Subcutaneous adipose tissue (tissue), 4 donors: ENCODE data around the gene WIPF1. TPM values are rescaled to one million over a fixed set of nuclear protein-coding genes. Genes with fewer than 3 reads are reported as not detected.

ENCODE experiments used
- total RNA-seq, 4 donors: library from RNA; depleted of rRNA; stranded (reverse); fragments of >200 nt; gene quantifications; one replicate each; pipeline ENCODE4 v1.1.0, GENCODE V29; 2016
- TF ChIP-seq, protein P1 (sequence below): fragments of 450-650 bp; IDR thresholded peaks from one replicate; pipeline ENCODE4 v1.5.1; 2016; ENCODE audit warnings: low read depth, mild to moderate bottlenecking, control low read depth, antibody characterized with exemption, moderate library complexity

WIPF1 gene, protein sequence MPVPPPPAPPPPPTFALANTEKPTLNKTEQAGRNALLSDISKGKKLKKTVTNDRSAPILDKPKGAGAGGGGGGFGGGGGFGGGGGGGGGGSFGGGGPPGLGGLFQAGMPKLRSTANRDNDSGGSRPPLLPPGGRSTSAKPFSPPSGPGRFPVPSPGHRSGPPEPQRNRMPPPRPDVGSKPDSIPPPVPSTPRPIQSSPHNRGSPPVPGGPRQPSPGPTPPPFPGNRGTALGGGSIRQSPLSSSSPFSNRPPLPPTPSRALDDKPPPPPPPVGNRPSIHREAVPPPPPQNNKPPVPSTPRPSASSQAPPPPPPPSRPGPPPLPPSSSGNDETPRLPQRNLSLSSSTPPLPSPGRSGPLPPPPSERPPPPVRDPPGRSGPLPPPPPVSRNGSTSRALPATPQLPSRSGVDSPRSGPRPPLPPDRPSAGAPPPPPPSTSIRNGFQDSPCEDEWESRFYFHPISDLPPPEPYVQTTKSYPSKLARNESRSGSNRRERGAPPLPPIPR
- total RNA-seq = 10 to 100 TPM; 44.7 to 81.3 (median 57.2) TPM

DNA sequence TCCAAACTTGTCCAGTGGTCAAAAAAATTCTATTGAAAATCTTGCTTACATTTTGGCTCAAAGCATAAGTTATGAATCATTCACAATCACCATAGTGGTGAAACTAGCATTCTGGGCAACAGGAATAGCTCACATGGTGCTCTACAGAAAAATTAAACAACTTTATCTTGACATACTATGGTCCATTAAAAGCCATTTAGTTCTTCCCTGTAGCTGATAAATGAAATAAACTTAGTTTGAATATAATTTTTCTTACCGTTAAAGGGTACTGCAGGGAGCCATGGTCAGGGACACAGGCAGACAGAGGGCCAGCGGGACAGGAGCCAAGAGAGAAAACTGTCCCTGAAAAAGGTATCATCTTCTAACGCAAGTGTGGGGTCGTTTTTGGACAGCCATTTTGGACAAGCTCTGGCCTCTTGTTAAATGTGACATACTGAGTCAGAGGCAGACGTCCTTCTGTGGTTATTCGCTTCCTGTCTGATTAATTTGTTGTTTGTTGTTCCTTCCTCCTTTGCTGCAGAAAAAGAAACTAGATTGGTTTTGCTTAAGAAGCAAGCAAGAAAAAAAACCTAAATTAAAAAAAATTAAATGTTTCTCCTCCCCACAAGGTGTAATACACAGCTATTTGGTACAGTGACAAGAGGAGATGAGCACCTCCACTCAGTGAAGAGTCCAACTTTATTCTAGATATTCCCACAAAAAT lies at the start of gene WIPF1:
WIPF1 (minus strand) TSS at position 460 of the 703 bp plus-strand sequence. CDS start 12,231 bp downstream, outside the sequence.
- TF ChIP-seq, protein P1, sequence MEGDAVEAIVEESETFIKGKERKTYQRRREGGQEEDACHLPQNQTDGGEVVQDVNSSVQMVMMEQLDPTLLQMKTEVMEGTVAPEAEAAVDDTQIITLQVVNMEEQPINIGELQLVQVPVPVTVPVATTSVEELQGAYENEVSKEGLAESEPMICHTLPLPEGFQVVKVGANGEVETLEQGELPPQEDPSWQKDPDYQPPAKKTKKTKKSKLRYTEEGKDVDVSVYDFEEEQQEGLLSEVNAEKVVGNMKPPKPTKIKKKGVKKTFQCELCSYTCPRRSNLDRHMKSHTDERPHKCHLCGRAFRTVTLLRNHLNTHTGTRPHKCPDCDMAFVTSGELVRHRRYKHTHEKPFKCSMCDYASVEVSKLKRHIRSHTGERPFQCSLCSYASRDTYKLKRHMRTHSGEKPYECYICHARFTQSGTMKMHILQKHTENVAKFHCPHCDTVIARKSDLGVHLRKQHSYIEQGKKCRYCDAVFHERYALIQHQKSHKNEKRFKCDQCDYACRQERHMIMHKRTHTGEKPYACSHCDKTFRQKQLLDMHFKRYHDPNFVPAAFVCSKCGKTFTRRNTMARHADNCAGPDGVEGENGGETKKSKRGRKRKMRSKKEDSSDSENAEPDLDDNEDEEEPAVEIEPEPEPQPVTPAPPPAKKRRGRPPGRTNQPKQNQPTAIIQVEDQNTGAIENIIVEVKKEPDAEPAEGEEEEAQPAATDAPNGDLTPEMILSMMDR = no peak

DNA sequence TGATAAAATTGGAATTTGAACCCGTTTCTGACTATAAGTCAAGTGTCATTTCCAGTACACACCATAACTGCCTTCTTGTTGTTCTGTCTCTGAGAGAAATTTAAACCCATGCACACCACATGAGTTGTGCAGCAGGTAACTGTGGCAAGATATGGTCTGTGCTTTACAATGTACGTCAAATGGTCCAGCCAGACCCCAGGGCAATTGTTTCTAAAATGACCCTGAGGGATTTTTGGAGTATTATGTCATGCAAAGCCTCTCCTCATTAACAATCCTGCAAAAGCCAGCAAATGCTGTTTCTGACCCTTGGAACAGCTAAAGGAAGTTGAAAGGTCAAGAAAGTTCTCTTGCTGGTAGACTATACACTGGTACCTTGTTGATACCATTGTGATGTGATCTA lies 47.7 kb upstream of the WIPF1 start:
- TF ChIP-seq, protein P1 = no peak

DNA sequence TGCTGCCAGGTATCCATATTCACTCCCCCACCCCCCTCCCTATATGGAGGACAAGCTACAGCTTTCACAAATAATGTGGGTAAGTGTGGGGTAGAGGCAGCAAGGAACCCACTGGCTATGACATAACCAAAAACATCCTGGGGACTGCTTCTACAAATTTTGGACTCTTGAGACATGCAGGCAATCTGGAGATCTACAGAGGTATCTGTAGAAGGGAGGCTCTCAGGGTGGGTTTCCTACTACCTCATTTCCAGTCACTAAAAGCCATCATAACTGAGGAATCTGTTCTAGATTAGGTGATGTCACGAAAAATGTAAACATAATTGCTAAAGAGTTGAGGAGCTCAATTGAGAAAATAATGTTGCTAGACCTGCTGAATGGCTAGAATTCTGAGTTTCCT lies 46.8 kb upstream of the WIPF1 start:
- TF ChIP-seq, protein P1 = no peak

DNA sequence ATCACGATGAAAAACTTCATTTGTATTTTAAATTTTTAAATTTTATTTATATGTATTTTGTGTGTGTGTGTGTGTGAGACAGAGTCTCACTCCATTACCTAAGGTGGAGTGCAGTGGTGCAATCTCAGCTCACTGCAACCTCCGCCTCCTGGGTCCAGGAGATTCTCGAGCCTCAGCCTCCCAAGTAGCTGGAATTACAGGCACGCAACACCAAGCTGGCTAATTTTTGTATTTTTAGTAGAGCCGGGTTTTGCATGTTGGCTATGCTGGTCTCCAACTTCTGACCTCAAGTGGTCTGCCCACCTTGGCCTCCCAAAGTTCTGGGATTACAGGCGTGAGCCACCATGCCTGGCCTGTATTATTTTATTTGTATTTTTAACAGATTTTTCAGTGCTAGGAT lies 45.8 kb upstream of the WIPF1 start:
- TF ChIP-seq, protein P1 = no peak

DNA sequence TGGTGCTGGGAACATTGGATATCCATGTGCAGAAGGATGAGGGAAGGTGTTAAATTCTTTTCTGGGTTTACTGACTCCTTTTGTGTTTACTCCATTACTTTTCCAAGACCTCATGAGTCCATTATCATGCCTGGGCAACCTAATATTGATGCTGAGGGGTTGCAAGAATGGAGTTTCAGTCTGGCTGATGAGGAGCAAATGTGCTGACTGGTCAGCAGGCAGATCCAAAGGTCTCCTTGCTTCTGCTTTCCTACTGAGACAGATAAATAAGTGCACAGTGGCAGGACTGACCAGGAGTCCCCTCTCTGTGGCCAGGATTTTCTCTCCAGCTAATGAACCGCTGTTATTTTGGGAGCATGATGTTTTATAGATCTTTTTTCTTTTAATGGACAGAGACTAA lies 43.6 kb upstream of the WIPF1 start:
- TF ChIP-seq, protein P1 = no peak

DNA sequence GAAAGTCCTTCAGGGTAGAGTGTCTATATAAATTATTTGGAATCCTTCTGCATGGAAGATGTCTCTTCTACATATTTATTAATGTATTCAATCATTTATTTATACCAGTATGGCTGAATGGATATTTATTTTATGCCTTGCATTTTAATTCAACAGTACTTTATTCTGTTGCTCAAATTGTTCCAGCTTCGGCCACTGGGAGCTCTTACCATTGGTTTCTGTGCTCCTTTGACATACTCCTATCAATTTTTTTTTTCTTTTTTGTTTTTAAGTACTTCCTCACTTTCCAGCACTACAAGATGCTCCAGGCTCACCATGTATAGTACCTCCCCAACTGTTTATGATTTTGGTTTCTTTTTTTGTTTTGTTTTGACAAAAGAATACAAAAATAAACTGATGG lies 39.4 kb upstream of the WIPF1 start:
- TF ChIP-seq, protein P1 = no peak

DNA sequence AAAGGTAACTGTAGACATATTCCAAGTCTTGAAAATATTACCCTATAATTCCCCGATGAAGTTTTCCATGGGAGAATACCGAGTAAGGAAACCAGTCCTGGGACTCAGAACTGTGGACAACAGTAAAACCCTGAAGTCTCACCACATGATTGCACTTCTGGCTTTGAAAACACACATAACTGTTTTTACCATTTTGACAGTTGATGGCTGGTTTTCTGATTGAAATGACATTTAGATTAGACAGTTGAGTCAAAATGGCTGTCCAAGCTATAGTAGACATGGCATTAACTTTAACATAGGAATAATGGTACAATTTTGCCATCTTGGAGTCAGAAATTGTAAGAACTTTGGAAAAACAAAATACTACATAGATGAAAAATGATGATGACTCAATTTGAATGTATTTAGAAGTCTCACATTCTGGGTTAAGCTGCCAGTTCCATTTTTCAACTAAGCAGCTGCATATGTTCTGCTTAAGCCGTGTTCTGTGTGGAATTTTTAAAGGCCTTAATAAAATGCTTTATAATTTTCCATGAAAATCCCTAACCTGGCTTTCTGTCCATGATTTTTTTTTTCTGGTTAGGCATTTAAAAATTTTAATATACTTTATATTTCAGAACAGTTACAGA lies 38.3 kb upstream of the WIPF1 start:
- TF ChIP-seq, protein P1 = no peak
